GM19468 (cell line): ENCODE results near the gene SH3GLB2.
"Not testable (repeated sequence)": the region's sequence is repeated elsewhere in the genome, so short reads cannot be mapped to it uniquely, and the experiment has no call there.

Experiments used
- ATAC-seq: cut with Tn5 transposase; IDR thresholded peaks from one replicate; pipeline ENCODE4 v1.9.1; 2021; ENCODE audit warnings: mild to moderate bottlenecking, moderate library complexity, moderate number of reproducible peaks; ENCODE audit not compliant: unreplicated experiment; ENCODE audit errors: extremely low read depth

SH3GLB2 gene

GRCh38 chr9:129004173-129004572 is 24.0 kb downstream of the SH3GLB2 start:
- not testable (repeated sequence) for ATAC-seq

- no peak for ATAC-seq
These were observed 25.1 kb downstream of the SH3GLB2 start for GRCh38 chr9:129002992-129003391.

GRCh38 chr9:129001504-129002325 is 26.4 kb downstream of the SH3GLB2 start:
- no peak for ATAC-seq

GRCh38 chr9:128999581-129000206 is 28.4 kb downstream of the SH3GLB2 start:
- no peak for ATAC-seq

GRCh38 chr9:128998462-128998861 is 29.7 kb downstream of the SH3GLB2 start:
- no peak for ATAC-seq

- ATAC-seq, result no peak
These were observed 32.3 kb downstream of the SH3GLB2 start for GRCh38 chr9:128995791-128996190.

- ATAC-seq, result no peak
These were observed 35.1 kb downstream of the SH3GLB2 start for GRCh38 chr9:128992995-128993394.

GRCh38 chr9:128987805-128988204 is 40.3 kb downstream of the SH3GLB2 start:
- no peak for ATAC-seq

GRCh38 chr9:128986671-128987070 is 41.5 kb downstream of the SH3GLB2 start:
- no peak for ATAC-seq

- ATAC-seq, result no peak
These were observed 44.6 kb downstream of the SH3GLB2 start for GRCh38 chr9:128983536-128983935.

GRCh38 chr9:128979111-128979510 is 49.0 kb downstream of the SH3GLB2 start:
- no peak for ATAC-seq

GRCh38 chr9:128972956-128973355 is 55.2 kb downstream of the SH3GLB2 start:
- no peak for ATAC-seq

- no peak for ATAC-seq
These were observed 58.6 kb downstream of the SH3GLB2 start for GRCh38 chr9:128969491-128969890.

- not testable (repeated sequence) for ATAC-seq
These were observed 66.7 kb downstream of the SH3GLB2 start for GRCh38 chr9:128961403-128961802.
